ENCODE data around the gene DAB2.

- TF ChIP-seq CTCF (IDR thresholded peaks at IDR 0.05; ENCODE audit: low read length) (no peak), EZH2 (IDR thresholded peaks at IDR 0.05; ENCODE audit: borderline replicate concordance, low read length) (no peak)
Observed at GRCh38 chr5:39426051-39426745, 1.4 kb upstream of the DAB2 start.
